Measurements from ENCODE around the gene WDFY4. TPM values are rescaled to one million over a fixed set of nuclear protein-coding genes. Genes with fewer than 3 reads are reported as not detected.

The WDFY4 gene
- total and polyA plus RNA-seq, 9 of the 15 experiments (the other 6 are each of a cell fraction or from before 2014, with no cell fraction given) = 0.01 to 0.02 (median 0.01) TPM; not detected in 6

DNA sequence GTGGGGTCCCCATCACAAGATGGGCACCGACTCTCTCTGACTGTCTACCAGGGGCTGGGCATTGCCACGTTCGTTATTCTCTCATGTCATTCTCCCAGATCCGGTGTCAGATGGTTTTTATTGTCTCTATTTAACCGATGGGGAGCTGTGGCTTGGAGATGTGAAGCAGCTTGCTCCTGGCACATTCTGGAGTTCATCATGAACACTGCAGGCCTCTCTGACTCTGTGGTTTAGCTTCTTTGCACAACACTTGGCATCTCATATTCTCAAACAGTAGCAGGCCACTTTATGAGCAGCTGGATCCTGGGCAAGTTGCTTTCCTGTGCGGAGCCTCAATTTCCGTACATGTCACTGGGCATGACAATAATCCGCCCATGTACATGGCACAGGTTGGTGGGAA, 135.1 kb downstream of the WDFY4 start (continued):
- TF ChIP-seq, protein P1, sequence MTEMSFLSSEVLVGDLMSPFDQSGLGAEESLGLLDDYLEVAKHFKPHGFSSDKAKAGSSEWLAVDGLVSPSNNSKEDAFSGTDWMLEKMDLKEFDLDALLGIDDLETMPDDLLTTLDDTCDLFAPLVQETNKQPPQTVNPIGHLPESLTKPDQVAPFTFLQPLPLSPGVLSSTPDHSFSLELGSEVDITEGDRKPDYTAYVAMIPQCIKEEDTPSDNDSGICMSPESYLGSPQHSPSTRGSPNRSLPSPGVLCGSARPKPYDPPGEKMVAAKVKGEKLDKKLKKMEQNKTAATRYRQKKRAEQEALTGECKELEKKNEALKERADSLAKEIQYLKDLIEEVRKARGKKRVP (CRISPR knock-in tag; IDR thresholded peaks at IDR 0.05) = no peak
- TF ChIP-seq MTF1 (CRISPR knock-in tag; IDR thresholded peaks at IDR 0.05; ENCODE audit: borderline replicate concordance) (no peak), HMGN3 (IDR thresholded peaks at IDR 0.05; ENCODE audit: borderline replicate concordance, extremely low read depth, insufficient read length, low read depth, low read length) (no peak), ZNF212 (CRISPR knock-in tag; IDR thresholded peaks at IDR 0.05) (no peak), FOXA3 (CRISPR knock-in tag; conservative IDR thresholded peaks at IDR 0.05 in 1 of 2, IDR thresholded peaks at IDR 0.05 in 1 of 2) (no peak), HNRNPK (IDR thresholded peaks at IDR 0.05; ENCODE audit: low read depth, low read length, poor library complexity, severe bottlenecking) (no peak)
- TF ChIP-seq, protein P2, sequence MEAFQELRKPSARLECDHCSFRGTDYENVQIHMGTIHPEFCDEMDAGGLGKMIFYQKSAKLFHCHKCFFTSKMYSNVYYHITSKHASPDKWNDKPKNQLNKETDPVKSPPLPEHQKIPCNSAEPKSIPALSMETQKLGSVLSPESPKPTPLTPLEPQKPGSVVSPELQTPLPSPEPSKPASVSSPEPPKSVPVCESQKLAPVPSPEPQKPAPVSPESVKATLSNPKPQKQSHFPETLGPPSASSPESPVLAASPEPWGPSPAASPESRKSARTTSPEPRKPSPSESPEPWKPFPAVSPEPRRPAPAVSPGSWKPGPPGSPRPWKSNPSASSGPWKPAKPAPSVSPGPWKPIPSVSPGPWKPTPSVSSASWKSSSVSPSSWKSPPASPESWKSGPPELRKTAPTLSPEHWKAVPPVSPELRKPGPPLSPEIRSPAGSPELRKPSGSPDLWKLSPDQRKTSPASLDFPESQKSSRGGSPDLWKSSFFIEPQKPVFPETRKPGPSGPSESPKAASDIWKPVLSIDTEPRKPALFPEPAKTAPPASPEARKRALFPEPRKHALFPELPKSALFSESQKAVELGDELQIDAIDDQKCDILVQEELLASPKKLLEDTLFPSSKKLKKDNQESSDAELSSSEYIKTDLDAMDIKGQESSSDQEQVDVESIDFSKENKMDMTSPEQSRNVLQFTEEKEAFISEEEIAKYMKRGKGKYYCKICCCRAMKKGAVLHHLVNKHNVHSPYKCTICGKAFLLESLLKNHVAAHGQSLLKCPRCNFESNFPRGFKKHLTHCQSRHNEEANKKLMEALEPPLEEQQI (IDR thresholded peaks at IDR 0.05) = no peak
